OCI-M1 (cell line): ENCODE measurements around the gene LCLAT1.
A peak's percentile ranks its signal among the peaks of the same experiment; 100 is the strongest.
"Not testable (repeated sequence)": the region's sequence is repeated elsewhere in the genome, so short reads cannot be mapped to it uniquely, and the experiment has no call there.

Experiments
- DNase-seq: peaks from one replicate; lab custom pipeline; 2025; lab: John Stamatoyannopoulos, UW

LCLAT1 gene

DNA sequence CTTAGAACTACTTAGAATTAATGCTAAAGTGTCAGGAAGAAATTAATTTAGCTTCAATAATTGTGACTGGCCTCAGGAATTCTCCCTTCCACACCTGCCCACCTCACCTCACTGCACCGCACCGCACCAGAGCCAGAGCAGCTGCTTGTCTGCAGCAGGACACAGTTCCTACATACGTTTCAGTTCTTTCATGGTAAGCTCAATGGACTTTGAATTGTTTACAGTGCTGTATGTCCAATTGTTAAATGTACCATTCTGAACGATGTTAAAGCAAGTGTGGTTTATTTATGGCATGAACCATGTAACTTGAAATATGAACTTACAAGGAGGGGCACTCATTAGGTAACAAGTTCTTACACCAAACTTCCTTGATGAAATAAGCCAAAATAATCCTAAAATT lies 196.0 kb downstream of the LCLAT1 start:
- DNase-seq: not testable (repeated sequence)

DNA sequence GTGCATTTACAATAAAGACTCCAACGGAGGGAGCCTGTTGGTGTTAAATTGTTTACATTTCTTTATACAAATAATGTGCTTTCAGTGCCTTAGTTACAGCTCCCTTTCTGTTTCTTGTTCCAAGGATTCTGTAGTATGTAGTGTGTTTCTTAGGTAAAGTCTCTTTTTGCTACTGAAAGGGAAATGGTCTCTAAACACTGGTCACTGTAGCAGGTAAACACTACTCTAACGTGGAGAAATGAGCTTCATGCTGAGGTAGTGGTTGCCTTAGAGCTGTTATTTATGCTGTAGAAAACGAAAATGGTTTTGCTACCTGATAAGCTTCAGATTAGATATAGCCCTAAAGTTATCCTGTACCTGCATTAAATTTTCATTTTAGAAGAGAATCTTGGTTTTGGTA lies 196.6 kb downstream of the LCLAT1 start:
- no peak for DNase-seq

DNA sequence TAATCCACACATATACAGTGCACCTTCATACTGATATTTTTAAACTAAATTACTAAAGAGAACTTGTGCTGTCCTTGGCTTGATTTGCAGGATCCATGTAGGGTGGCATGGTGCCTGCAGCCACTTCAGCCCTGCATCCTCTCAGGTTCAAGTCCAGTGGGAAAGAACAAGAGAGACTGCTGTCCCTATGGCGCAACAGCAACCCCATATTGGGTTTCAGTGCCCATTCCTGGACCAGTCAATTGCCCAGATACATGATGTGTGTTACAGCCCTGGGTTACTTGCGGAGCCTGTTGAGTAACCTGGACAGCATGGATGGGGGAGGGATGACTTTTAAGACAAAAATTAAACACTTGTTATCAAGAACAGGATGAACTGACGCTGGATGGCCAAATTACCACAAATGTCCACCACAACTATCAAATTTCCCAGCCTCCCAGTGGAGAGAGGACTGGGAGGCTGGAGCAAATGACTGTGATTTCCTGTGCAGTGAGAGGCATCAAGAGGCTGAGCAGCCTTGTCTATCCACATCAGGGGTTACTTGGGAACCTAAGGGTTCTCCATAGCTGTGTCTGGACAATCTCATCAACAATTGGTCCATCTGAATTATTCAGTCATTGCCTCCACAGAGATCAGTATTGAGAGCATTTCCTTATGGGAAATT lies 198.2 kb downstream of the LCLAT1 start:
- no peak for DNase-seq

DNA sequence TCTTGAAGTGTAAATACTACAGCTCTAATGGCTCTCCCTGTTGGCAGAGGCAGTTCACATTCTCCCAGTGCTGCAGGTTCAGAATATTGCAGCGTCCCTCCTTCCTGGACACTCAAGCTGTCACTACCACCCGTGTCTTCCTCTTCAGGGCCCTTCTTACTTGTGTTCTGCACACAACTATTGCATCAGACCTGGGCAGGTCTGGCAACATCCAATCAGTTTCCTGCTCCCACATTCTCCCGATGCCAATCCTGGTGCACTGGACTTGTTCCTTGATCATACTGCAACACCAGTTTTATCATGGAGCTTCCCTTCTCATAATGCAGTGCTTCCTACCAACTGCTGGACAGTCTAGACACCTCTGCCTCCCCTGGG lies 198.7 kb downstream of the LCLAT1 start:
- no peak for DNase-seq

DNA sequence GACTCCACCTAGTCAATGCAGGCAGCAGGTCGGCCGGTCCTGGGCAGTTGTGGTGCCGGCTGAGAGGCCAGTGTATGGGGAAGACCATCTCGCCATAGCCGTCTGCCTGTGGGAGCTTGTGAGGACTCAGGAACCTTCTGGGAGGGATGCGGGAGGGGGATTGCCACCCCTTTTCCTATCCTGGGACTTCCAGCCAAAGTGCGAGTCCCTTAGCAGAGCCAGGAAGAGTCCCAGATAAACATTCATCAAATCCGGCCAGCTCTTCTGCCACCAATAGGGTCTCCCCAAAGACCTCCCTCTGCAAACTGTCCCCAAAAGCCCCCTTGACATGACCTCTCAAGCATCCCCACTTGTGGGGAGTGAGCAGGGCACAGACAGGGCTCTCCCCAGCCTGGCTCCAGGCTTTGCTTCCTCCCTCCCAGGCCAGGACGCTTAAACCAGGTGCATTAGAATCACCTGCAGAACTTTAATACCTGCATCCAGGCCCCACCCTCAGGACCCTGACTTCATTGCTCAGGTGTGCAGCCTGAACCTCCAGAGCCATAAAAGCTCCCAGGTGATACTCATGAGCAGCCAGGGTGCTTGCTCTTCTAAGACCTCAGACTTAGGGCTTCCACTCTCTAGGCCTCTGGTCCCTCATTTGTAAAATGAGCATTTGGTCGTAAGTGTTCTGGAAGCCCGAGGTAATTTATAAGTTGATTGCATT lies 200.9 kb downstream of the LCLAT1 start:
- DNase-seq: no peak

DNA sequence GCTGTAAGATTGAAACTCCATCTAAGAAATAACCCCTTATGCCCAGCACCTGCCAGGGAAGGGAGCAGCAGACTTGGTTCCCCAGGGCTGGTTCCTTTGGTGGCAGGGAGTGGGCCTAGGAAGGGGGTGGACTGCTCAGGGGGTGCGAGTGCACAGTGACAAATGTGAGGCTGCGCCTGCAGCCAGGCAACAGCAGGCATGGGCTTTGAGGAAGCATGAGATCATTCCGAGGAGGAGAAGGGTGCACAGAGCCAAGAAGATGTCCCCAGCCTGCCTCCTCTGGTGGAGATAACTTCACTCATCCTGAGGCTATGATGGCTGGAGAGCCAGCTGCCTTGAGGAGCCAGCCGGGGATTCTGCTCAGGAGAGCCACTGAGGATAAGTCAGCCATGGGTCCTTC lies 202.2 kb downstream of the LCLAT1 start:
- DNase-seq: no peak

DNA sequence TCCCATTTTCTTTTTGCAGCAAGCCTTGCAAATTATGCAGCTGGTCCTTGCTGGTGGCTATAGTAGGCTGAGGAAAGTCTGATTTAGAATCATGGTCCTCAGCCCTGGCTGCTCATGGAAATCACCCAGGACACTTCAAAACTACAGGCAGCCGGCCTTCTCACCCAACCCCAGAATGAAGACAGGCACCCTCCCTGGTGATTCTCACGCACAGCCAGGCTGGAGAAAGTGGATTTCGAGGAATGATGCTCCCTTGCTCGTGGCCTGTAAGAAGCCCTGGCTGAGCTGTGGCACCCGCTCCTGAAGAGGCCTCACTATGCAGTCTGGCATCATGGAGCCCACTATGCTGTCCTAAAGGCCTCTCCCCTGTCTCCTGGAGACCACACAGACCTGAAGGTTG lies 202.8 kb downstream of the LCLAT1 start:
- no peak for DNase-seq

DNA sequence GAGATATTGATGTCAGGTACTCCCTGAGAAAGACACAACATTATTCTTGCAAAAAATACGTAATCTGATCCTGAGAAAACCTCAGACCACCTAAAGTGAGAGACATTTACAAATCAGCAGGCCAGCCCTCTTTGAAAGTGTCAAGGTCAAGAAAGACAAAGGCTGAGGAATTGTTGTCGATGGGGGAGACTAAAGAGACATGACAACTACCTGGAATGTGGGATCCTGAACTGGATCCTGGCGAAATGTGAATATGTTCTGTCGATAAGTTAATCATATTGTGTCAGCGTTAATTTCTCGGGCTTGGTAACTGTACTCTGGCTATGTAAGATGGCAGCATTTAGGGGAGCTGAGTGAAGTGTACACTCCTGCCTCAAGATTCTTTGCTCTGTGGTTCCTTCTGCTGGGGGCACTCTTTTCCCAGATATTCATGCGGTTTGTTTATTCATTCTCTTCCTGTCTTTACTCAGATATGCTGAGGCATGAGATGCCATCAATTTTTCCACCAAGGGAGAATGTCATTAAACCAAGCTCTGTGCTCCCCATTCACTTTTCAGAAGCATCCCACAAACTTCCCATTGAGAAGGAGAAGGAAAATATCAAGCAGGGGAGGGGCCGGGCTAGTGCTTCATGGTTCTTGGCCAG lies 205.3 kb downstream of the LCLAT1 start:
- DNase-seq: no peak

DNA sequence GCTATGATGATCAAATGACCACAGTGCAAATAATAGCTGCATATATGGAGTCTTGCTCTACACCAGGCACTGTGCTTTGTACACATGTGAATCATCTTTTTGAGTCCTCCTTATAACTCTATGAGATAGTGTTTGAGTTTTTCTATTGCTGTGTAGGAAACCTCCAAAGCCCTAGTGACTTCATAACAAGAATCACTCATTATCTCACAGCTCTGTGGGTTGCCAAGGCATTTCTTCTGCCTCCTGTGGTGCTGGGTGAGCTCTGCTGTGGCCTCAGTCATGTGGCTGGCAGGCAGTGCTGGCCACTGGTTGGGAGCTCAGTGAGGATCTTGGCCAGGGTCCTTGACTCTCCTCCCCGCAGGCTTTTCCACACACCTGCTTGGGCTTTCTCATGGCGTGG lies 206.8 kb downstream of the LCLAT1 start:
- DNase-seq: no peak

DNA sequence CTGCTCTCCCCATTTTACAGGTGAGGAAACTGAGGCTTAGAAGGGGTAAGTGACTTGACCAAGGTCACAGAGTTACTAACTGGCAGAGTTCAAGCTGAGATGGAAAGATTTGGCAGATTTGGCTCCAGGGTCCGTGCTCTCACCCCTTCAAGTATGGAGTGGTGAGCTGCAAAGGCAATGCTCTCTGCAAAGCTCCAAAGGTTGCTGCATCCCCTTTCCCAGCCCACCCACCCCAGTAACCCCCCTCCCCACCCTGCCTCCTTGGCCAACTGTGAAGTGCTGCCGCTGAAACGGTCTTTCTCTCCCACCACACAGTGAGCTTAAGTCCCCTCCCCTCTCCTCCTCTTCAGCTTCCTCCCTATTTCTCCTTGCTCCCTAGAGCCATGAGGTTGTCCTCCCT lies 207.4 kb downstream of the LCLAT1 start:
- no peak for DNase-seq

DNA sequence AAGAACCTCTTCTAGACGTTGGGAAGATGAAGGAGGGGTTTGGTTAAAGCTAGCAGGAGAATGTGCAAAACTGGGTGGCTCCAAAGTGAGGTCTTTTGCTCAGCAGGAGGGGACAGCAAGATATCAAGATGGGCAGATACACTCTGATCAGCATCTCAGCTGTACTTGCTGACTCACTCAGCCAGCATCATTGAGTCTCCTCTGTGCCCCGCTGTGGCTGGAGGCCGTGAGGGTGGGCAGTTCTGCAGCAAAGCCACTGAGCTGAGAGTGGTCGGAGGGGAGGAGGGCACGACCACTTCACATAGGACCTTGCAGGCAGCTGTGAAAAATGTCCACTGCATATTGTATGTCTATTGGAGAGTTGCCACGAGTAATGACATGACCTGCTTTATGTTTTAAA lies 208.2 kb downstream of the LCLAT1 start:
- DNase-seq: no peak

DNA sequence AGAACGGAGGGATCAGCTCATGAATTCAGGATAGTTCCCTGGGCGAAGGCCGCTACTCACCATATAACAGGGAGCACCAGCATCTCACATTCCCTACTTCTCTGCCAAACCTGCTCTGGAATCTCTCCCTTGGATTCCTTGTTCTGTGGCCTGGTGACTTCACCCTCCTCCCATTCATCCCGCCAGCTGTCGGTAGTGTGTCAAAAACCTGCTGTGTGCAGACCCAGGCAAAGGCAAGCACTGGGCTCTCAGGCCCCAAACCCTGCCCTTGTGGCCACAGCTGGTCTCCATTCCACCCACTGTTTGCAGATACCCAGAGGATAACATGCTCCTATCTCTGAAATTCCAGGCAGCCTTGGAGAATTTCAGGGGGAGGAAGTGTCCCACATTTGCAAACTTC lies 208.6 kb downstream of the LCLAT1 start:
- DNase-seq: no peak

DNA sequence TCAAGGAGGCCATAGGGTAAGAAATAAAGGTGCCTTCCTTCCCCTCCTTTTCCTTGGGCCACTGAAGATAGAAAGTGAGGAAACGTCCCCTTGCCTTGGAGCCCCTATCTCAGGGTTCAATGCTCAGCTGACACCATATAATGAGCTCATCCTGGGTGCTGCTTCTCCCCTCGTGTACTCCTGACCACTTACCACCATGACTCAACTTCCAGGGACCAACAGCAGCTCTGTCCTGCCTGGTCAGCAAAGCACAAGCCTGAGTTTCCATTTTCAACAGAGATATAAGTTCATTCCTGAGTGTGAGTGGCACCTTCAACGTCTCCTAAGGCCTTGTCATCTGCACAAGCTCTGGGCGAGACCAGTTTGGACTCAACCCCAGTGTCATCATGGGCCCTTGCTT lies 209.0 kb downstream of the LCLAT1 start:
- DNase-seq: peak; percentile 12

DNA sequence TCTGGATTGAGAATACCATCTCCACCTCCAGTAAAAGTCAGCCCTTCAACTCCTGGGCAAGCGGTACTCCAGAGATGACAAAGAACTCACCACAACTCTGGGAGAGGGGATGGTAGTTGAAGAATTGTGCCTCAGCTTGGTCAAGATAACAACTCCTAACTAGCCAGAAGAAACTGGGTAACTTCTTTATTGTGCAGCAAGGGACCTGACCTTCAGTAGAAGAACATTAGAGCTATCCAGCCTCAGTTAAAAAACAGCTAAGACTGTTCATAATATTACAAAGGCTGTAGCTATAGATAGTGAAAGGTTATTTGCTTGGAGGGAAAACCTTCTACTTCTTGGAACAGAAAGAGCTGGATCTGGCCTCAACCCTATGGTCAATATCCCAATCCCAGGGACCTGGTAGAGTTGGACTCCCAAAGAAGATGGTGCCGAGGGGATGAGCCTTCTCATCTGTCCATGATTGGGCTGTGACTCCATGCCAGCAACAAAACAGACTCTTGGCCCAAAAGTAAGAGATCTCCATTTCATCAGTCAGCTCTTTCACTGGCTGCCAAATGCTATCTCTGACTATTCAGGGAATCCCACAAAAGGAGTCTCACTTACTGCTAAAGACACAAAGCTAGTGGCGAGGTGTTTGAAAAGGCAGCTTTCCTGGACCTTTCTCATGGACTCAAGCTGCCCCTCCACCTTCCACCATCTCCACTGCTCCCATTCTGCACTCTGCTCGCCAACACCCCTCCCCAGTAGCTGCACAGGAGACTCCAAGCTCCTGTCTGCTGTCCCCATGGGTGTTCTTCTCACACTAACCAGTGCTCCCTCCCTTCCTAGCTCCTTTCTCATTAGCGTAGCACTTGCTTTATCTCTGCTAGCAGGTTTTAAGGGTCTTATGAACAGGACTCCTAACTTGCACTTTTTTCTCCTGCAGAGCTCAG lies 214.4 kb downstream of the LCLAT1 start:
- peak; percentile 44 for DNase-seq

DNA sequence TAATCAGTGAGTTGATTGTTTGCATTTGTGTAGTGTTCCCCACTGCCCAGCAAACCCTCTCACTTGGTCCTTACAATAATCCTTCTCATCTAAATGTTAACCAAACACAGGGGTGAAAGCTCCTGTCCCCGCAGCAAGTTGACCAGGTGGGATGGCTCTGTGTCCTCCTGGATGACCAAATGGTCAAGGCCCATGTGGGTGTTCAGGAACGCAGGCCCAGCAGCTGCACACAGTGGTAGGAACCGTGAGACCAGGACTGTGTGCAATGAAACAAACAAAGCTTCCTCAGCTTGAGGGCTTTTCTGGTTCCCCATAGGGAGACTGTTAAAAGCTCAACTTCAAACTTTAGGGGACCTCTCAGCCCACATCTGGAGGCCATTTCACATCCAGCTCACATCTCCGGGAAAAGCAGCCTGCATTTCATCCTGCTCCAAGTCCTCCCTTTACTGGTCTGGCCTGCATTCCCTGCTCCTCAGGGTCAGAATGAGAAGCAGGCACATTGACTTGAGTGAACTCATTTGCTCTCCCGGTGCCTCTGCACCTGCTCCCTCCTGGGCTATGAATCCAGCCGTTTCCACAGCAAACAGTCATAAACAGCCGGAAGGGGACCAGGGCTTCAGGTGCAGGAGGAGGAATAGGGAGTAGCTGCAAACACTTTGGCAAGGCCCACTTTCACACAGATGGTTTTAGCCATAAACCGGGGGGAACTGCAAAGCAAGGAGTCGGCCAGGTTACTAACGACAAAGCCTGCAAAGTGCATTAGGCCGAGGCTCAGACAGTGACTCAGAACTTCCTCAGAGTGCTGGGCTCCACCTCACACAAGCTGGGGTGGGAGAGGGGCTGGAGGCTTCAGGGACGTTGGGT lies 215.5 kb downstream of the LCLAT1 start:
- DNase-seq: no peak

DNA sequence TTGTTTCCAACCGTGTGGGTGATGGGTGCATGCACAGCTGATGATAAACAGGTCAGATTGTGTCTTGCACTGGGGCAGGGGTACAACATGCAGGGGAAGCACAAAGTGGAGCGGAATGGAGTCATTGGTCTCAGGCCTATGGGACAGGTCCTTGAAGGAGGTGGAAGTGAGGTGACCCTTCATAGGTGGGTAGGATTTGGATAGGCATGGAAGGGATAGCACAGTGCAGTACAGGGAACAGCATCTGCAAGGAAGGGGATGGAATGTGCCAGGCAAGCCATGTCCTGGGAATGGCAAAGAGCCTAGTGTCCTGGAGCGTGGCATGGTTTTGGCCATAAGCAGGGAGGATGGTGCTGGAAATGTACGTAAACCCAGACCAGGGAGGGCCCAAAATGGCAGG lies 216.3 kb downstream of the LCLAT1 start:
- no peak for DNase-seq

DNA sequence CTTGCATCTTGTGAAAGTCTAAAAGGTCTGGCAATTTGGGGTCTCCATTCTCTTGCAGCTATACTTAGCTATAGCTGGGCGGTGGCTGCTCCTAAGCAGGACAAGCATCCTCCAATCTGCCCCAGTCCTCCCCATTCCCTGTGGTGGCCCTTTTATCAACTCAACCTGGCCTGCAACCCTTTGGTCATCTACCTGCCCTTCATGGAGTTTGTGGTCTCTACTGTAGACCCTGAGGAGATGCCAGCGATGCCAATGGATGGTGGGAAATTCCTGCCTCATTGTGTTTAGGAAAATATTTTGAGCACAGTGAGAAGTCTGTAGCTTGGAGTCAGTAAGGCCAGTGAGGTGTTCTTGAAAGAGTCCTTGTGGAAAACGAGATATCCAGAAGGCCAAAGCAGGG lies 216.8 kb downstream of the LCLAT1 start:
- DNase-seq: no peak

DNA sequence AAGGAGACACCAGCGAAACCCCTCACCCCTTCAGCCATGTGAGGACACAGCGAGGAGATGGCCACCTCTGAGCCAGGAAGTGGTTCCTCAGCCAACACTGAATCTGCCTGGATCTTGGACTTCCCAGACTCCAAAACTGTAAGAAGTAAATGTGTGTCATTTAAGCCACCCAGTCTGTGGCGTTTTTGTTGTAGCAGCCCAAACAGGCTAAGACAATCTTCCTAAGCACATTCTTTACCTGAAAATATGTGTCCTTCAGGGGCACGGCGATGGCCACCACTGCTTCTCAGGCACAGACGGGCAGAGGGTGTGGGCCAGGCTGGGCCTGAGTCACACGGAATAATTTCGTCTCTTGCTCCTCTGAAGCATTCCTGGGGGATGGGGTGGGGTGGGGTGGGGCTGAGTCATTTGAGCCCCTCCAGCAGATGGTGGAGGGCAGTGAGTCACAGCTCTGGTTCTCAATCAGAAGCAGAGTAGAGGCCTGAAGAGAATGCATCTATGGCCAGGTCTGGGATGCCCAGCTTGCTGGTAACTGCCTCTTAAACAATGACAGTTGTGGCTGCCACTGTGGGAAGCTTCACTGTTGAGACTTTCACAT lies 217.8 kb downstream of the LCLAT1 start:
- no peak for DNase-seq

DNA sequence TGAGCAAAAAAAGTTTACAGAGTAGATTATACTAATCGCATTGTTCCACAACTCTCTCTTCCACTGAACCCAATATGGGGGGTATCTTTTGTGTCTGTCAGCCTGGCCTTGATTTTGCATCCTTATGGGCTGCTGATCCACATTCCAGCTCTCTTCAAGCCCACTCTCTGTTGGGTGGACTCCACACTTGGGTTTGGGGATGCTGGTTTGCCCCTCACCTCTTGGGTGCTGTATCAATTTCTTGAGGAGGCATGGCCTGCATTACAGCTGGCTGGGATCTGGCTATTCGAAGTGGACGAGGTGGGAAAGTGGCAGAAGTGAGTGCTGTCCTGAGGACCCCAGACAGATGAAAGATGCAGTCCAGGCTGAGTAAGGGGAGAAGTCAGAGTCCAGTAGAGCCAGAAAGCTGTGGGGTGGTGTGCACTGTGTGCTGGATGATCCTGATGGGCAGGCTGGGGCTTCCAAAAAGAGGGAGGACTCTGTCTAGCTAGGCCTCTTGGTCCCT lies 218.8 kb downstream of the LCLAT1 start:
- no peak for DNase-seq

DNA sequence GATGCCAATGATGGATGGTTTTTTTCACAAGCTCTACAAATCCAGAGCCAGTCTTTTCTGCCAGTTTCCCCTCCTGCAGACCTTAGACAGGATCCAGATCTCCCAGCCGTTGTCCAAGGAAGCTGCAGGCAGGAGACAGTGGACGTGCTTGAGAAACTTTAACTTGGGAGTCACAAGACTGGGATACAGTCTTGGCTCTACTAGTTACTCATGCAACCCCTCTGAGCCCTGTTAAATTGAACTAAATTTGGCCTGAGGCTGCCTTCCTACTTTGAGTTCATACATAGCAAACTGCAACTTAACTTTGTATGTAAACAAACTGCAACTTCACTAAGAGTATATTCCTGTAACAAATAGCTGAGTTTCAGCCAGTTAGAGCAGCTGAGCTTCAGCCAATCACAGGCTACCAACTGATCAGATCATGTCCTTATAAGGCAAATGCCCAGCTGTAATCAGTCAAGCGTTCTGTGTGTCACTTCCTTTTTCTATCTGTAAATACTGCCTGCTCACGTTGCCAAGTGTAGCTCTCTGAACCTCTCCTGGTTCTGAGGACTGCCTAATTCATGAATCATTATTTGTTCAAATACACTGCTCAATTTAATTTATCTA lies 219.3 kb downstream of the LCLAT1 start:
- DNase-seq: peak; percentile 67
